KMS-11 (cell line): Measurements from ENCODE around the gene ZNF670.
"Not testable (repeated sequence)": the region's sequence is repeated elsewhere in the genome, so short reads cannot be mapped to it uniquely, and the experiment has no call there.

Experiments used
- H2AFZ ChIP-seq: fragments of 200-600 bp; sonication (generic); 2 replicates; pipeline ENCODE4 v1.6.1; 2016; ENCODE audit warnings: antibody characterized with exemption, mixed run types, low read depth
- H3K27ac ChIP-seq: fragments of 200-600 bp; sonication (generic); 2 replicates; pipeline ENCODE4 v1.6.1; 2016; ENCODE audit warnings: mild to moderate bottlenecking, mixed run types
- H3K27me3 ChIP-seq: fragments of 200-600 bp; sonication (generic); 2 replicates; pipeline ENCODE4 v1.6.1; 2017; ENCODE audit warnings: mild to moderate bottlenecking, low read depth, mixed run types, moderate library complexity; ENCODE audit not compliant: insufficient read depth
- H3K36me3 ChIP-seq: fragments of 200-600 bp; sonication (generic); 2 replicates; pipeline ENCODE4 v1.6.1; 2017; ENCODE audit warnings: mild to moderate bottlenecking, mixed run types; ENCODE audit not compliant: insufficient read depth
- H3K4me1 ChIP-seq: fragments of 200-600 bp; sonication (generic); 2 replicates; pipeline ENCODE4 v1.6.1; 2016; ENCODE audit warnings: mild to moderate bottlenecking, low read depth, mixed run types; ENCODE audit not compliant: poor library complexity, severe bottlenecking
- H3K4me2 ChIP-seq: fragments of 200-600 bp; sonication (generic); 2 replicates; pipeline ENCODE4 v1.7.0; 2016; ENCODE audit warnings: mild to moderate bottlenecking, mixed run types
- H3K4me3 ChIP-seq: fragments of 200-600 bp; sonication (generic); IDR thresholded peaks from 2 replicates; pipeline ENCODE4 v1.6.1; 2017; ENCODE audit warnings: low read depth, low read length, mixed read lengths; ENCODE audit not compliant: insufficient read depth
- H3K79me2 ChIP-seq: fragments of 200-600 bp; sonication (generic); 2 replicates; pipeline ENCODE4 v1.6.1; 2016; ENCODE audit warnings: low read depth, mixed run types; ENCODE audit not compliant: insufficient read depth
- H3K9ac ChIP-seq: fragments of 200-600 bp; sonication (generic); 2 replicates; pipeline ENCODE4 v1.6.1; 2016; ENCODE audit warnings: mild to moderate bottlenecking, mixed run types
- H4K20me1 ChIP-seq: fragments of 200-600 bp; sonication (generic); 2 replicates; pipeline ENCODE4 v1.6.1; 2016; ENCODE audit warnings: mild to moderate bottlenecking, mixed run types; ENCODE audit not compliant: insufficient read depth
- TF ChIP-seq, protein P1 (sequence below): fragments of 200-600 bp; sonication (generic); conservative IDR thresholded peaks from 2 replicates; pipeline ENCODE4 v1.6.1; 2017; ENCODE audit warnings: low read depth, mild to moderate bottlenecking, antibody characterized with exemption, low read length, moderate library complexity, mixed read lengths

ZNF670 gene

GRCh38 chr1:247043406-247043805 lies 35.2 kb downstream of the ZNF670 start:
- Histone ChIP-seq H2AFZ (no peak overlapping the region), H3K36me3 (0 out of 2 replicates have a peak, but pooled peaks cover 4% of the 10 kb centered on the region), H3K9ac (no peak overlapping the region), H3K27ac (no peak overlapping the region), H3K4me2 (no peak overlapping the region), H3K4me3 (no peak overlapping the region), H3K27me3 (no peaks in the 10 kb centered on the region), H4K20me1 (no peaks in the 10 kb centered on the region), H3K79me2 (peaks cover 13% of the 10 kb centered on the region; the same call in 1 of the 2 replicates), H3K4me1 (no peaks in the 10 kb centered on the region)
- TF ChIP-seq, protein P1, sequence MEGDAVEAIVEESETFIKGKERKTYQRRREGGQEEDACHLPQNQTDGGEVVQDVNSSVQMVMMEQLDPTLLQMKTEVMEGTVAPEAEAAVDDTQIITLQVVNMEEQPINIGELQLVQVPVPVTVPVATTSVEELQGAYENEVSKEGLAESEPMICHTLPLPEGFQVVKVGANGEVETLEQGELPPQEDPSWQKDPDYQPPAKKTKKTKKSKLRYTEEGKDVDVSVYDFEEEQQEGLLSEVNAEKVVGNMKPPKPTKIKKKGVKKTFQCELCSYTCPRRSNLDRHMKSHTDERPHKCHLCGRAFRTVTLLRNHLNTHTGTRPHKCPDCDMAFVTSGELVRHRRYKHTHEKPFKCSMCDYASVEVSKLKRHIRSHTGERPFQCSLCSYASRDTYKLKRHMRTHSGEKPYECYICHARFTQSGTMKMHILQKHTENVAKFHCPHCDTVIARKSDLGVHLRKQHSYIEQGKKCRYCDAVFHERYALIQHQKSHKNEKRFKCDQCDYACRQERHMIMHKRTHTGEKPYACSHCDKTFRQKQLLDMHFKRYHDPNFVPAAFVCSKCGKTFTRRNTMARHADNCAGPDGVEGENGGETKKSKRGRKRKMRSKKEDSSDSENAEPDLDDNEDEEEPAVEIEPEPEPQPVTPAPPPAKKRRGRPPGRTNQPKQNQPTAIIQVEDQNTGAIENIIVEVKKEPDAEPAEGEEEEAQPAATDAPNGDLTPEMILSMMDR: no peak

- peaks cover 9% of the 10 kb centered on the region; the same call in 1 of the 2 replicates for H3K36me3 ChIP-seq
- no peak overlapping the region for H2AFZ ChIP-seq
- no peak overlapping the region for H3K4me2 ChIP-seq
- TF ChIP-seq, protein P1: no peak
- no peak overlapping the region for H3K9ac ChIP-seq
- peaks cover 13% of the 10 kb centered on the region; the same call in 1 of the 2 replicates for H3K79me2 ChIP-seq
- no peaks in the 10 kb centered on the region for H4K20me1 ChIP-seq
- no peak overlapping the region for H3K27ac ChIP-seq
- no peaks in the 10 kb centered on the region for H3K27me3 ChIP-seq
- H3K4me3 ChIP-seq: no peak overlapping the region
- no peaks in the 10 kb centered on the region for H3K4me1 ChIP-seq
Observed at GRCh38 chr1:247037511-247038320, 40.9 kb downstream of the ZNF670 start.

DNA sequence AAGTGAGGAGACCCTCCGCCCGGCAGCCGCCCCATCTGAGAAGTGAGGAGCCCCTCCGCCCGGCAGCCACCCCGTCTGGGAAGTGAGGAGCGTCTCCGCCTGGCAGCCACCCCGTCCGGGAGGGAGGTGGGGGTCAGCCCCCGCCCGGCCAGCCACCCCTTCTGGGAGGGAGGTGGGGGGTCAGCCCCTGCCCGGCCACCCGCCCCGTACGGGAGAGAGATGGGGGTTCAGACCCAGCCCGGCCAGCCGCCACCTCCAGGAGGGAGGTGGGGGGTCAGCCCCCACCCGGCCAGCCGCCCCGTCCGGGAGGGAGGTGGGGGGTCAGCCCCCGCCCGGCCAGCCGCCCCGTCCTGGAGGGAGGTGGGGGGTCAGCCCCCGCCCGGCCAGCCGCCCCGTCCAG lies 46.3 kb downstream of the ZNF670 start:
- H3K4me2 ChIP-seq, H2AFZ ChIP-seq, H3K36me3 ChIP-seq, H3K4me1 ChIP-seq, H3K27ac ChIP-seq, H3K27me3 ChIP-seq, H3K9ac ChIP-seq, H4K20me1 ChIP-seq, H3K79me2 ChIP-seq, H3K4me3 ChIP-seq: not testable (repeated sequence)
